ENCODE data around the gene PDE7B. TPM values are rescaled to one million over a fixed set of nuclear protein-coding genes. Genes with fewer than 3 reads are reported as not detected.

The PDE7B gene
- total RNA-seq, 1 donor from 2014 or later: 3.9 TPM

DNA sequence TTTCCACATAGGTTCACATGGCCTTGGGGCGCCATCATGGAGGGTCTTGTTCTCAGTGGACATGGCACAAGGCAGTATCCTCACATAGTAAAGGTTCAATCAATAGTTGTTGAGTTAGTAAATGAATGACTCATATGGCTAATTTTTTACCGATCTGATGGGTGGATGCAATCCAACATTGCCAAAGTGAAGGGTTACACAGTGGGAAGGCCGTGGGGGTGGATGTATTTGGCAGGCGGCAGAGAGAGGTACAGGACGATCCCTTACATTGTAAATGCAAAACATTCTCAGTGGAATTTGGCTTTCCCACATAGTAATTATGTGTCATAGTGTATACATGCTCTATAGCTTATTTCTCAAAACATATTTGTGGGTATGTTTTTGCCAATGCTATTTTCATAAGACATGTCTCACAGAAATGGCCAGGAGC, 21.0 kb upstream of the PDE7B start:
- no peaks in the 10 kb centered on the region for H3K9me3 Mint-ChIP-seq (ENCODE audit: unreplicated experiment)
- no peaks in the 10 kb centered on the region for H3K27me3 Mint-ChIP-seq (ENCODE audit: unreplicated experiment)
- H3K4me3 Mint-ChIP-seq (ENCODE audit: unreplicated experiment): no peak overlapping the region
- H3K36me3 Mint-ChIP-seq (ENCODE audit: unreplicated experiment): no peaks in the 10 kb centered on the region
- TF ChIP-seq, protein P1, sequence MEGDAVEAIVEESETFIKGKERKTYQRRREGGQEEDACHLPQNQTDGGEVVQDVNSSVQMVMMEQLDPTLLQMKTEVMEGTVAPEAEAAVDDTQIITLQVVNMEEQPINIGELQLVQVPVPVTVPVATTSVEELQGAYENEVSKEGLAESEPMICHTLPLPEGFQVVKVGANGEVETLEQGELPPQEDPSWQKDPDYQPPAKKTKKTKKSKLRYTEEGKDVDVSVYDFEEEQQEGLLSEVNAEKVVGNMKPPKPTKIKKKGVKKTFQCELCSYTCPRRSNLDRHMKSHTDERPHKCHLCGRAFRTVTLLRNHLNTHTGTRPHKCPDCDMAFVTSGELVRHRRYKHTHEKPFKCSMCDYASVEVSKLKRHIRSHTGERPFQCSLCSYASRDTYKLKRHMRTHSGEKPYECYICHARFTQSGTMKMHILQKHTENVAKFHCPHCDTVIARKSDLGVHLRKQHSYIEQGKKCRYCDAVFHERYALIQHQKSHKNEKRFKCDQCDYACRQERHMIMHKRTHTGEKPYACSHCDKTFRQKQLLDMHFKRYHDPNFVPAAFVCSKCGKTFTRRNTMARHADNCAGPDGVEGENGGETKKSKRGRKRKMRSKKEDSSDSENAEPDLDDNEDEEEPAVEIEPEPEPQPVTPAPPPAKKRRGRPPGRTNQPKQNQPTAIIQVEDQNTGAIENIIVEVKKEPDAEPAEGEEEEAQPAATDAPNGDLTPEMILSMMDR (IDR thresholded peaks at IDR 0.05): no peak
- peak overlapping the region; percentile 64 for H3K27ac Mint-ChIP-seq (ENCODE audit: unreplicated experiment)
- no peak for DNase-seq (ENCODE audit: extremely low spot score, unreplicated experiment)
- peaks cover 31% of the 10 kb centered on the region for H3K4me1 Mint-ChIP-seq (ENCODE audit: unreplicated experiment)

DNA sequence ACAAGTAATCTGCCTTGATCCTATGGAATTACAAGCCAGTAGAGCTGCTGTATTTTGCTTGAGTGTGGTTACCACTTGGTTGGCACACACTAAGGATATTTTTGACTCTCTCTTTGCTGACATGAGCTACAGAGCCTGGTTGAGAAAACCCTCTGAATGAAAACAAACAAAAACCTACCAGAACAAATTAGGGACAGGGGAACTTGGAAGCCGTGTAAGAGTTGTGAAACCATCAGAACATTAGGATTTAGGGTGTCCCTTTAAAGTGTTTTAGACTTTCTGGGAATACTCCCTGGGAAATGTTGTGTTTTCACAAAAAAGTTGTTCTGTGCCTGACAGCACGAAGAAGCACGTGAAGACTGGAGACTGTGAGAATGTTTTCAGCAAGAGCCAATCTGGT, 20.5 kb upstream of the PDE7B start:
- H3K9me3 Mint-ChIP-seq (ENCODE audit: unreplicated experiment): no peaks in the 10 kb centered on the region
- no peak for DNase-seq (ENCODE audit: extremely low spot score, unreplicated experiment)
- peaks cover 31% of the 10 kb centered on the region for H3K4me1 Mint-ChIP-seq (ENCODE audit: unreplicated experiment)
- H3K4me3 Mint-ChIP-seq (ENCODE audit: unreplicated experiment): no peak overlapping the region
- peak overlapping the region; percentile 64 for H3K27ac Mint-ChIP-seq (ENCODE audit: unreplicated experiment)
- no peaks in the 10 kb centered on the region for H3K27me3 Mint-ChIP-seq (ENCODE audit: unreplicated experiment)
- TF ChIP-seq, protein P1 (IDR thresholded peaks at IDR 0.05): no peak
- no peaks in the 10 kb centered on the region for H3K36me3 Mint-ChIP-seq (ENCODE audit: unreplicated experiment)

DNA sequence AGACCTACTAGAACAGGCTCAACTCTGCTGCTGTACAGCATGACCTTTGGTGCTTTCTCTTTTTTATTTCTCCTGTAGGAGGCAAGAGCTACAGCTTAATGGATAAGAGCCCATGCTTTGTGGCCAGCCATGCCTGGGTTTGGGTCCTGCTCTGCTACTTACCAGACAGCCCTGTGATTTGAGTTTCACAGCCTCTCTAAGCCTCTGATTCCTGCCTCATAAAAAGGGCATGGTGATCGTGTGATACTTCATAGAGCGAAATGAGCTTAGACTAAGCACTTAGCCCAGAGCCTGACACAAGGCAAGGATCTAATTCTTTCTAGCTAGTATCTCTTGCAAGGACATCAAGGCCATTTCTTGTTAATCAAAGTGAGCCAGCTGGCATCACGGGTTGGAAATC, 19.3 kb upstream of the PDE7B start:
- TF ChIP-seq, protein P1 (IDR thresholded peaks at IDR 0.05): no peak
- no peaks in the 10 kb centered on the region for H3K9me3 Mint-ChIP-seq (ENCODE audit: unreplicated experiment)
- no peaks in the 10 kb centered on the region for H3K27me3 Mint-ChIP-seq (ENCODE audit: unreplicated experiment)
- no peak for DNase-seq (ENCODE audit: extremely low spot score, unreplicated experiment)
- no peaks in the 10 kb centered on the region for H3K36me3 Mint-ChIP-seq (ENCODE audit: unreplicated experiment)
- H3K4me3 Mint-ChIP-seq (ENCODE audit: unreplicated experiment): no peak overlapping the region
- H3K27ac Mint-ChIP-seq (ENCODE audit: unreplicated experiment): no peak overlapping the region
- peaks cover 31% of the 10 kb centered on the region for H3K4me1 Mint-ChIP-seq (ENCODE audit: unreplicated experiment)

- Mint-ChIP-seq H3K4me3 (ENCODE audit: unreplicated experiment) (no peak overlapping the region), H3K27ac (ENCODE audit: unreplicated experiment) (no peak overlapping the region), H3K36me3 (ENCODE audit: unreplicated experiment) (no peaks in the 10 kb centered on the region), H3K27me3 (ENCODE audit: unreplicated experiment) (no peaks in the 10 kb centered on the region), H3K9me3 (ENCODE audit: unreplicated experiment) (no peaks in the 10 kb centered on the region), H3K4me1 (ENCODE audit: unreplicated experiment) (peaks cover 31% of the 10 kb centered on the region)
- TF ChIP-seq, protein P1 (IDR thresholded peaks at IDR 0.05): no peak
- no peak for DNase-seq (ENCODE audit: extremely low spot score, unreplicated experiment)
These were observed 17.7 kb upstream of the PDE7B start for GRCh38 chr6:135833771-135834170.

DNA sequence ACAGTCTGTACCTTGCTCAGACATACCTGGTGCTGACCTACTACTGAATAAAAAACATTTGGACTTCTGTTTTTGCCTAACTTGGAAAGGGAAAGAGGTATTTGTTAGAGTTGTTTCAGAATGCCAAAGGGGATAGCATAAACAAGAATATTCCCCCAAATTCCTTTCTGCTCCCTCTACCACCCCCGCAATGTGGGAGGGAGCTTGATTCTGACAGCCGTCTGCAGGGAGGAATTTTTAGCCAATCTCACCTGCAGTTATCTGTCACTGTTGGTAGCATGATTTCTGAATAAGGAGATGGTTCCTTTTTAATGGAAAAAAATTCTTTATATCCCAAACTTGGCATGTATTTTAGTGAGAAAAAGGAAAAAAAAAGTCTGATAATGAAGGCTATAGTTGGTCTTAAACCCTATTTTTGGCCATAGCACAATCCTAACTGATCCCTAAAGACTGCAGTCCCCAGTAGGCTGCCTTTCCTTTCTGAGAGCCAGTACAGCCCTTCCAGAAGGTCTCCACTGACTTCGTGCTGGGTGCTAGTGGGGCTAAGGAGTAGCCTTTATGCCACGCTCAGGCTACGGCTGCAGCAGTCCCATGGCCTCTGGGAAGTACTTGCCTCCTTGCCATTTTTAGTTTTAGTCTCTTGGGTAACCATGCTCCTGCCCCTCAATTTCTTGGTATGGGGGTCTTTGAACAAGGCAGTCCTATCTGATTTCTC, 13.6 kb upstream of the PDE7B start:
- peaks cover 2% of the 10 kb centered on the region for H3K36me3 Mint-ChIP-seq (ENCODE audit: unreplicated experiment)
- H3K4me1 Mint-ChIP-seq (ENCODE audit: unreplicated experiment): peaks cover 5% of the 10 kb centered on the region
- H3K27me3 Mint-ChIP-seq (ENCODE audit: unreplicated experiment): peaks cover 2% of the 10 kb centered on the region
- peaks cover 4% of the 10 kb centered on the region for H3K9me3 Mint-ChIP-seq (ENCODE audit: unreplicated experiment)
- no peak overlapping the region for H3K27ac Mint-ChIP-seq (ENCODE audit: unreplicated experiment)
- DNase-seq (ENCODE audit: extremely low spot score, unreplicated experiment): no peak
- H3K4me3 Mint-ChIP-seq (ENCODE audit: unreplicated experiment): no peak overlapping the region
- TF ChIP-seq, protein P1 (IDR thresholded peaks at IDR 0.05): no peak

Data from osteocyte (in vitro differentiated cells).